Bronchus fibroblast of lung (primary cell): ENCODE measurements around the gene CBY1. TPM values are rescaled to one million over a fixed set of nuclear protein-coding genes. Genes with fewer than 3 reads are reported as not detected.

Experiments used
- total RNA-seq: library from RNA; depleted of rRNA; stranded (reverse); fragments of >200 nt; gene quantifications from 2 replicates; pipeline ENCODE4 v1.2.3, GENCODE V29; 2015

The CBY1 gene
- 20.7 and 21.6 TPM in 2 replicates for total RNA-seq

DNA sequence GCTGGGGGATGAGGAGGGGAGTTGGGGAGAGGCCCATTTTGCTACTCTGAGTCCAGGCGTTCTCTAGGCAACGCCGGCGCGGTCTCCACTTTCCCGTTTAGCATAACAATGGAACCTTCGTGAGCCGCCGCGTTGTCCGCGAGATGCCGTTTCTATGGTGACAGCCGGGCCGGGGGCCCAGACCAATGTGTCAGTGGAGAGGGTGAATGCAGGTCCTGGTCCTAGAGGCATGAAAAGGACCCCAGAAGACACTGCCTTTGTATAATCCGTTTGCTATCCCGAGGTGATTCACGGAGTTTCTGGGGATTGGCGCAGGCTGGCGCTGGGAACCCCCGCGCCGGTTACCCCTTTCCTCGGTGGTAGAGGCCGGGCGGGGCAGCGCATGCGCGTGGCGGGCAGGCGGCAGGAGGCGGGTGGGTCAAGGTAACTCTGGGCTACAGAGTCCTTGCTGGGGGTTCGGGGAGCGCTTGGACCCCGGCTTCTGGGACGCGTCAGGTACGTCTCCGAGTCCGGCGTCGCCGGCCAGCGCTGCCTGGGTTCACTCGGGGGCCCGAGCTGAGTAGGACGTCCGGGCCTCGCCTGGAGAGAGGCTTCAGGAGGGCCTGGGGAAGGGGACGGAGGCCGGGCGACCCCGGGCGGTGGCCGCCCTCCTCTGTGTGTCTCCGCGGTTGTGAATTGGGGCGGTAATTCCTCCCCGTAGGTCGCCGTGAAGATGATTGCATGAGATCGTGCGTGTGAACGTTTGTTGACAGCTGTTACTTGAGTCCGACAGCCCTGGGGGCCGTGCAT, at the start of gene CBY1, which contains the start of gene FAM227A:
CBY1 (plus strand) TSS at position 383 of the 789 bp plus-strand sequence. CDS start 11,417 bp downstream, outside the sequence.
FAM227A (minus strand) TSS at position 137 of the 789 bp plus-strand sequence. CDS start 6,224 bp downstream, outside the sequence.

DNA sequence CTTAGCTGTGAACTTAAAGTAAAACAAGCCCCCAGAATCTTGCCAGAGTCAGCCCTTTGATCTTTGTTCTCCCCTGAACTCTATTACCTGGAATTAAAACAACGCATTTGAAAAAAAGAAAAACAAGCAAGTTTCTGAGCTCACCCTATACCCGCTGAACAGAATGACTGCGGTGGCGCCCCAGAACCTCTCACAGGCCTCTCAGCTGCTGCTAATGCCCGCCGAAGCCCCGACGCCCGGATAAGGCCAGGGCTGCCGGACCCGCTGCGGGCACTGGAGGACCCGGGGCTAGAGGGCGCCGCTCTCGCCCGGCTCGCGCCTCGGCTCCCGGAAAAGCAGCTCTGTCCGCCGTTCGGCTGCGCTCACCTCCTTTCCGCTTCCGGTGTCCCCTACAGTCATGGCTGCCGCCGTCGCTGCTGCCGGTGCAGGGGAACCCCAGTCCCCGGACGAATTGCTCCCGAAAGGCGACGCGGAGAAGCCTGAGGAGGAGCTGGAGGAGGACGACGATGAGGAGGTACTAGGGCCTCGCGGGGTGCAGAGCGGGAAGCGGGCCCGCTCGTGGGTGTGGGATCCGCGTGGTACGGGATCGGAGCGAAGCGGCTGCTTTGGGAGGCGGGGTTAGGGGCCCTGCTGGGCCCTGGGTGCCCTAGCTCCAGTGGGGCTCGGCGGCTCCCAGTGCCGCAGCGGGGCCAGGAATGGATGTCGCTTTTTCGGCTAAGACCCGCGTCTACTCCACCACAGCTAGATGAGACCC, 25.3 kb downstream of the CBY1 start, which contains the start of gene TOMM22:
TOMM22 (plus strand) TSS at position 376 of the 754 bp plus-strand sequence; CDS start at position 398, 22 bp downstream.

DNA sequence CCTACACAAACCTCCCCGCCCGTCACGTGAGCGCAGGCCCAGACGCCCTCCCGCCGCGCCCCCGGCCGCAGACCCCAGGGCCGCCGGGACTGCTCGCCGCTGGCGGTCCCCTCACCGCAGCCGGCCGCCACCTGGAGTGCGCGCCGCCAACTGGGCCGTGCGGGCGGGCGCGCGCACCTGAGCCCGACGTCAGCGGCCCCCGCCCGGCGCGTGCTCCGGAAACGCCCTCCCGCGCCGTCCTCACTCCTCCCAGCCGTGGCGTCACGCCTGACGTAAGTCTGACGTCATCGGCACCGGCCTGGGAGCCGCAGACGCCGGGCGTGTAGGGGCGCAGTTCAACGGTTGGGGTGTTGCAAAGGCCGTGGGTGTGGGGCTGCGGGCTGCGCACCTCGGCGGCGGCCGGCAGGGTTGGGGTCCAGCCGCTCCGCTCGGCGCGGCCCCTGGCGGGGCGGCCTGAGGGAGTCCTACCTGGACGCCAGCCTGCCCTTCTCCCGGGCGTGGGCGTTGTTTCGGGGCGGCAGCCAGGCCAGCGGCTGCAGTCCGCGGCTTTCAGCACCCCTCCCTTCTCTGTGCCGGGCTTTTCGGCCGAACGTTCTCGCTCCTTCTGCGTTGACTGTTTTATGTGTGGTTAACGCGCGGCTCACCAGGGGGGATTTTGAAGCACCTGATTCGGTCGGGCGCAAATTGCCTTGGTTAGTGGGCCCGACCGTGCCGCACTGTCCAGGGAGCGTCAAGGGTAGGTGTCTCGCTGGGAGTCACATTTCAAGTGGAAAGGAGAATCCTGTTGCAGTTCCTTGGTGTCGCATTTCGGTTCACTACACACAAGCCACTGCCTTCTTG, 44.6 kb downstream of the CBY1 start, which contains the start of gene JOSD1:
JOSD1 (minus strand) TSS at position 155 of the 840 bp plus-strand sequence. CDS start 956 bp downstream, outside the sequence.

GRCh38 chr22:38705235-38706100, 49.0 kb downstream of the CBY1 start, which contains the start of gene GTPBP1:
Gene GTPBP1, plus strand, starts transcription at chr22:38705944. Its CDS starts 12 bp downstream, at chr22:38705956.

Other genes with a start within 250 kb of the CBY1 start
- gene KCNJ4, start 201.4 kb upstream of the CBY1 start, total RNA-seq = not detected in 2 replicates
- 98.7 and 105 TPM in 2 replicates for gene KDELR3, start 188.5 kb upstream of the CBY1 start, total RNA-seq
- gene DDX17, start 150.3 kb upstream of the CBY1 start, total RNA-seq = 229 and 307 TPM in 2 replicates
- gene DMC1, start 86.5 kb upstream of the CBY1 start, total RNA-seq = 2.2 and 2.4 TPM in 2 replicates
- gene FAM227A, start 246 bp upstream of the CBY1 start, total RNA-seq = 0.67 and 1.8 TPM in 2 replicates
- gene TOMM22, start 25.3 kb downstream of the CBY1 start, total RNA-seq = 73.9 and 75.8 TPM in 2 replicates
- gene JOSD1, start 44.3 kb downstream of the CBY1 start, total RNA-seq = 45.0 and 49.6 TPM in 2 replicates
- 27.7 and 28.2 TPM in 2 replicates for gene GTPBP1, start 49.3 kb downstream of the CBY1 start, total RNA-seq
- gene SUN2, start 99.4 kb downstream of the CBY1 start, total RNA-seq = 93.1 and 94.7 TPM in 2 replicates
- gene DNAL4, start 137.5 kb downstream of the CBY1 start, total RNA-seq = 15.3 and 20.1 TPM in 2 replicates
- 0.59 and 0.84 TPM in 2 replicates for gene NPTXR, start 187.4 kb downstream of the CBY1 start, total RNA-seq
- 40.7 and 43.2 TPM in 2 replicates for gene CBX6, start 215.6 kb downstream of the CBY1 start, total RNA-seq